Liver (tissue), 3 donors: Measurements from ENCODE around the gene HSD17B12.

Source experiments
- SP1 ChIP-seq: IDR thresholded peaks from 2 replicates; pipeline ENCODE4 v1.6.1; 2018; ENCODE audit warnings: antibody characterized with exemption, mild to moderate bottlenecking
- TF ChIP-seq, protein P1 (sequence below): fragments of 150-350 bp; IDR thresholded peaks from 2 replicates; pipeline ENCODE4 v1.5.1; 2017; ENCODE audit warnings: improper control_type of control experiment, low read depth, low read length; ENCODE audit not compliant: missing input control
- donor health status: healthy.
- donor health status: healthy.

DNA sequence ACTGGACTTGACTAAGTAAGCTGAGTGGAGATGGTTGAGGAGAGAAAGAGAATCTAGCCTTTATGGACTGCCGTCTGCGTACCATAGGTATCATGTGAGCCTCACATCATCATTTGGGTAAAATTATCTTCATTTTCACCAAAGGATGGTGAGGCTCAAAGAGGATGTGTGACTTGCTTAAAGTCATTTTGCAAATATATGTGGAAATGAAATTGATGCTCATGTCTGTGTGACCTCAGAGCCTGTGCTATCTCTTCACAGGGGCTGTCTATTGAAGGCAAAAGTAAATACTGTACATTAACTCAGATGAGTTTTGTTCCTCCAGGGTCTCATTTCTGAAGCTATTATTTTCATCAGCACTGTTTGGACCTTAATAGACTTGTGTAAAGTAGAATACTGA is 116.8 kb downstream of the HSD17B12 start:
- TF ChIP-seq SP1 = no peak
- TF ChIP-seq, protein P1, sequence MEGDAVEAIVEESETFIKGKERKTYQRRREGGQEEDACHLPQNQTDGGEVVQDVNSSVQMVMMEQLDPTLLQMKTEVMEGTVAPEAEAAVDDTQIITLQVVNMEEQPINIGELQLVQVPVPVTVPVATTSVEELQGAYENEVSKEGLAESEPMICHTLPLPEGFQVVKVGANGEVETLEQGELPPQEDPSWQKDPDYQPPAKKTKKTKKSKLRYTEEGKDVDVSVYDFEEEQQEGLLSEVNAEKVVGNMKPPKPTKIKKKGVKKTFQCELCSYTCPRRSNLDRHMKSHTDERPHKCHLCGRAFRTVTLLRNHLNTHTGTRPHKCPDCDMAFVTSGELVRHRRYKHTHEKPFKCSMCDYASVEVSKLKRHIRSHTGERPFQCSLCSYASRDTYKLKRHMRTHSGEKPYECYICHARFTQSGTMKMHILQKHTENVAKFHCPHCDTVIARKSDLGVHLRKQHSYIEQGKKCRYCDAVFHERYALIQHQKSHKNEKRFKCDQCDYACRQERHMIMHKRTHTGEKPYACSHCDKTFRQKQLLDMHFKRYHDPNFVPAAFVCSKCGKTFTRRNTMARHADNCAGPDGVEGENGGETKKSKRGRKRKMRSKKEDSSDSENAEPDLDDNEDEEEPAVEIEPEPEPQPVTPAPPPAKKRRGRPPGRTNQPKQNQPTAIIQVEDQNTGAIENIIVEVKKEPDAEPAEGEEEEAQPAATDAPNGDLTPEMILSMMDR = no peak
